PC-9 (cell line): ENCODE results near the gene ATXN1. TPM values are rescaled to one million over a fixed set of nuclear protein-coding genes. Genes with fewer than 3 reads are reported as not detected.

ENCODE experiments used
- BruUV-seq: library from RNA; stranded (reverse); fragments of 400-500 nt; replicated peaks from 2 replicates; lab custom pipeline; 2021; lab: Mats Ljungman, UMichigan
- CTCF ChIA-PET: fragments of 300-600 bp; sonication (Branson Sonifier 250); formaldehyde crosslinking; loops from one replicate; lab custom pipeline; 2022; ENCODE audit warnings: antibody characterized with exemption; lab: Charles Lee
- POLR2A ChIA-PET: fragments of 300-600 bp; sonication (Branson Sonifier 250); formaldehyde crosslinking; loops from one replicate; lab custom pipeline; 2022; ENCODE audit warnings: antibody characterized with exemption; ENCODE audit not compliant: unreplicated experiment; lab: Charles Lee
- DNase-seq, 2 experiments: peaks; one replicate each; pipeline versions ENCODE4 v3.0.0 to v3.0.0-alpha.2; 2015 to 2022; ENCODE audit warnings: mixed read lengths in 1 of 2
- H2AFZ ChIP-seq: fragments of 200-600 bp; sonication (generic); 2 replicates; pipeline ENCODE4 v1.8.1; 2017; ENCODE audit warnings: antibody characterized with exemption
- H3F3A ChIP-seq: fragments of 200-600 bp; sonication (generic); 2 replicates; pipeline ENCODE4 v1.8.1; 2017; ENCODE audit warnings: antibody characterized with exemption, mild to moderate bottlenecking, low read depth; ENCODE audit not compliant: insufficient read depth
- H3K27ac ChIP-seq: fragments of 200-600 bp; sonication (generic); 2 replicates; pipeline ENCODE4 v1.6.1; 2016; ENCODE audit warnings: mixed run types
- H3K27me3 ChIP-seq: fragments of 200-600 bp; sonication (generic); 2 replicates; pipeline ENCODE4 v1.6.1; 2016; ENCODE audit warnings: low read depth, mixed run types; ENCODE audit not compliant: insufficient read depth
- H3K36me3 ChIP-seq: fragments of 200-600 bp; sonication (generic); 2 replicates; pipeline ENCODE4 v1.6.1; 2016; ENCODE audit warnings: low read depth, mixed run types
- H3K4me1 ChIP-seq: fragments of 200-600 bp; sonication (generic); replicated peaks from 2 replicates; pipeline ENCODE4 v1.6.1; 2016; ENCODE audit warnings: mixed run types; ENCODE audit not compliant: insufficient read depth
- H3K4me2 ChIP-seq: fragments of 200-600 bp; sonication (generic); 2 replicates; pipeline ENCODE4 v1.6.1; 2017; ENCODE audit warnings: mixed run types
- H3K4me3 ChIP-seq: fragments of 200-600 bp; sonication (generic); 2 replicates; pipeline ENCODE4 v1.6.1; 2016; ENCODE audit warnings: mixed run types
- H3K79me2 ChIP-seq: fragments of 200-600 bp; sonication (generic); 2 replicates; pipeline ENCODE4 v1.6.1; 2017; ENCODE audit warnings: low read depth, mixed run types
- H3K9me2 ChIP-seq: fragments of 200-600 bp; sonication (generic); 2 replicates; pipeline ENCODE4 v1.8.1; 2017; ENCODE audit warnings: mild to moderate bottlenecking; ENCODE audit not compliant: insufficient read depth
- H3K9me3 ChIP-seq: fragments of 200-600 bp; sonication (generic); 2 replicates; pipeline ENCODE4 v1.8.1; 2016; ENCODE audit warnings: low read depth; ENCODE audit not compliant: insufficient read depth
- H4K20me1 ChIP-seq: fragments of 200-600 bp; sonication (generic); 2 replicates; pipeline ENCODE4 v1.8.1; 2017; ENCODE audit not compliant: insufficient read depth
- CTCF ChIP-seq: fragments of 200-600 bp; sonication (generic); conservative IDR thresholded peaks from 2 replicates; pipeline ENCODE4 v1.6.1; 2017; ENCODE audit warnings: mixed run types, antibody characterized with exemption, mild to moderate bottlenecking, moderate library complexity
- EZH2 ChIP-seq: fragments of 200-600 bp; sonication (generic); IDR thresholded peaks from 2 replicates; pipeline ENCODE4 v1.8.0; 2017; ENCODE audit warnings: antibody characterized with exemption, low read depth
- intact Hi-C: fragments of 100-400 bp; cut with micrococcal nuclease; formaldehyde crosslinking; loops from one replicate; pipeline ENCODE4 v1.10.0; 2022; ENCODE audit not compliant: unreplicated experiment
- total RNA-seq: library from RNA; stranded (reverse); gene quantifications from 2 replicates; pipeline ENCODE4 v1.2.3, GENCODE V29; 2021

The ATXN1 gene
- total RNA-seq, 1 experiment from 2014 or later: 42.7 TPM

GRCh38 chr6:16396497-16397319 lies 364.6 kb downstream of the ATXN1 start:
- Histone ChIP-seq H3K4me3 (no peak overlapping the region), H3F3A (no peaks in the 10 kb centered on the region), H3K4me2 (no peak overlapping the region), H3K27me3 (no peaks in the 10 kb centered on the region), H3K9me2 (no peaks in the 10 kb centered on the region), H4K20me1 (no peaks in the 10 kb centered on the region), H3K4me1 (no peaks in the 10 kb centered on the region), H3K79me2 (no peaks in the 10 kb centered on the region), H2AFZ (no peak overlapping the region), H3K27ac (no peak overlapping the region), H3K36me3 (no peaks in the 10 kb centered on the region), H3K9me3 (no peaks in the 10 kb centered on the region)
- intact Hi-C loops: no loop called here
- TF ChIP-seq CTCF (no peak), EZH2 (no peak)
- ChIA-PET CTCF (interaction anchor here (0.6 kb wide), 2 partner anchors 17 to 572 kb away, joined by 3 read pairs; no protein-coding TSS in a partner anchor), POLR2A (no interaction called here)
- DNase-seq: no peak
- BruUV-seq: no TSS peak

- Histone ChIP-seq H4K20me1 (no peaks in the 10 kb centered on the region), H3K36me3 (no peaks in the 10 kb centered on the region), H3K4me1 (no peaks in the 10 kb centered on the region), H3K9me2 (no peaks in the 10 kb centered on the region), H3K4me3 (no peak overlapping the region), H3K9me3 (no peaks in the 10 kb centered on the region), H3F3A (no peaks in the 10 kb centered on the region), H3K79me2 (no peaks in the 10 kb centered on the region), H2AFZ (no peak overlapping the region), H3K27me3 (no peaks in the 10 kb centered on the region), H3K27ac (no peak overlapping the region), H3K4me2 (no peak overlapping the region)
- intact Hi-C loops: no loop called here
- POLR2A ChIA-PET: no interaction called here
- CTCF ChIA-PET: no interaction called here
- no peak for DNase-seq
- BruUV-seq: no TSS peak
- TF ChIP-seq EZH2: no peak
- no peak for TF ChIP-seq CTCF
Observed at GRCh38 chr6:16394632-16395031, 366.6 kb downstream of the ATXN1 start.

GRCh38 chr6:16393326-16393725 lies 367.9 kb downstream of the ATXN1 start:
- no peak for DNase-seq
- Histone ChIP-seq H3K79me2 (no peaks in the 10 kb centered on the region), H3K36me3 (no peaks in the 10 kb centered on the region), H3K27ac (no peak overlapping the region), H3K4me3 (no peak overlapping the region), H2AFZ (no peak overlapping the region), H3F3A (no peaks in the 10 kb centered on the region), H3K9me2 (no peaks in the 10 kb centered on the region), H3K9me3 (no peaks in the 10 kb centered on the region), H3K4me1 (no peaks in the 10 kb centered on the region), H4K20me1 (no peaks in the 10 kb centered on the region), H3K4me2 (no peak overlapping the region), H3K27me3 (no peaks in the 10 kb centered on the region)
- TF ChIP-seq EZH2: no peak
- TF ChIP-seq CTCF: no peak
- BruUV-seq: no TSS peak
- ChIA-PET POLR2A (no interaction called here), CTCF (no interaction called here)
- intact Hi-C loops: no loop called here
